ENCODE data around the gene CRCP.

The CRCP gene

DNA sequence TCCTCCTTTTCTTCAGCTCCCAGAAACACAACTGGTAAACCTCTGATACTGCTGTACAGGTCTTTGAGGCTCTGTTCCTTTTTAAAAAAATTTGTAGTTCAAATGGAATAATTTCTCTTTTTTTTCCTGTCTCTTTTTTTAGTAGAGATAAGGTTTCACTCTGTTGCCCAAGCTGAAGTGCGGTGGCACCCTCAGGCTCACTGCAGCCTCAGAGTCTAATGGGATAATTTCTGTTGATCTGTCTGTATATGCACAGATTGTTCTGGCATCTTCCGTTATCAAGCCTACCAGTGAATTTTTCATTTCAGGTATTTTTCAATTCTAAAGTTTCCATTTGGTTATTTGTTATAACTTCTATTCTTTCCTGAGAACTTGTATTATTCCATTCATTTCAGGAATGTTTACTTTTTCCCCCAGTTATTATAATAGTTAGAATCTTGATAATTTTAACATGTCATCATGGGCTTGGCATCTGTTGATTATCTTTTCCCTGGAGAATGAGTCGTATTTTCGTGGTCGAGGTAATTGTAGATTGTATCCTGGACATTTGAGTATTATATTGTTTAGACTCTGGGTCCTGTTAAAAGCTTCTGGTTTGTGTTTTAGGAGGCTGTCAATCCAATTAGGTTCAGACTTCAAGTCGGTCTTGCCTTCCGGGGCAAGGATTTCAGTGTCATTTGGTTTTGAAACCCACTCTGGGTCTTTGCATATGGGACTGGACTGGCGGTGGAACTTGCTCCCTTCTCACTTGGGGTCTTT lies 24.5 kb downstream of the CRCP start:
- no peak overlapping the region for H3K4me3 ChIP-seq (ENCODE audit: low read depth, low read length)
- TF ChIP-seq, protein P1, sequence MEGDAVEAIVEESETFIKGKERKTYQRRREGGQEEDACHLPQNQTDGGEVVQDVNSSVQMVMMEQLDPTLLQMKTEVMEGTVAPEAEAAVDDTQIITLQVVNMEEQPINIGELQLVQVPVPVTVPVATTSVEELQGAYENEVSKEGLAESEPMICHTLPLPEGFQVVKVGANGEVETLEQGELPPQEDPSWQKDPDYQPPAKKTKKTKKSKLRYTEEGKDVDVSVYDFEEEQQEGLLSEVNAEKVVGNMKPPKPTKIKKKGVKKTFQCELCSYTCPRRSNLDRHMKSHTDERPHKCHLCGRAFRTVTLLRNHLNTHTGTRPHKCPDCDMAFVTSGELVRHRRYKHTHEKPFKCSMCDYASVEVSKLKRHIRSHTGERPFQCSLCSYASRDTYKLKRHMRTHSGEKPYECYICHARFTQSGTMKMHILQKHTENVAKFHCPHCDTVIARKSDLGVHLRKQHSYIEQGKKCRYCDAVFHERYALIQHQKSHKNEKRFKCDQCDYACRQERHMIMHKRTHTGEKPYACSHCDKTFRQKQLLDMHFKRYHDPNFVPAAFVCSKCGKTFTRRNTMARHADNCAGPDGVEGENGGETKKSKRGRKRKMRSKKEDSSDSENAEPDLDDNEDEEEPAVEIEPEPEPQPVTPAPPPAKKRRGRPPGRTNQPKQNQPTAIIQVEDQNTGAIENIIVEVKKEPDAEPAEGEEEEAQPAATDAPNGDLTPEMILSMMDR (IDR thresholded peaks at IDR 0.05; ENCODE audit: low read depth, low read length, missing control alignments): no peak
- DNase-seq (ENCODE audit: low read depth): no peak

DNA sequence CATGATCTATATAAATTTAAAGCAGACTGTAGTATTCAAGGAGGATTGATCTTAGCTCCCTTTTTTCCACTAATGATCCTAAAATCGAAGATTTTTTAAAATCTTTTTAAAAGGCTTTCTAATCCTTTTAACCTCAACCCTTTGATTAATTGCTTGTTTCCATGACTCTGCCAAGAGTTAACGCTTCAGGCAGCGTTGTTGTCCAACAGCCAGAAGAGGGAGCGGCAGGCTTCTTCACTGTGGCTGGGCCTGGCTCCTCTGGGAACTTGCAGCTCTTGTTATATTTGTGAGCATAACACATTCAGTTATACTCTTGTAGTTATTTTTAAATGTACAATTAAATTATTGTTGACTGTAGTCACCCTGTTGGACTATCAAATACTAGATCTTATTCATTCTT lies 26.3 kb downstream of the CRCP start:
- no peak for DNase-seq (ENCODE audit: low read depth)
- no peak overlapping the region for H3K4me3 ChIP-seq (ENCODE audit: low read depth, low read length)
- TF ChIP-seq, protein P1 (IDR thresholded peaks at IDR 0.05; ENCODE audit: low read depth, low read length, missing control alignments): no peak

DNA sequence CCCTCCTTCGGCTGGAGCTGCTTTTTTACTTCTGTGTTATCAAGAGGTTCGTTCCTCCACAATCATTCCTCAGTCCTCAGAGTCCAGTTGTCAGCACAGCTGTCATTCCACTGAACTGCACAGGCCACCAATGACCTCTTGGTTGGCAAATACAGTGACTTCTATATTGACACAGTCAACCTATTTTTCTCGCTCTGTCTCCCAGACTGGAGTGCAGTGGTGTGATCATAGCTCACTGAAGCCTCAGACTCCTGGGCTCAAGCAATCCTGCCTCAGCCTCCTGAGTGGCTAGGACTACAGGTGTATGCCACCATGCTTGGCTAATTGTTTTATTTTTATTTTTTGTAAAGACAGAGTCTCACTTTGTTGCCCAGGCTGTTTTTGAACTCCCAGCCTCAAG lies 27.7 kb downstream of the CRCP start:
- TF ChIP-seq, protein P1 (IDR thresholded peaks at IDR 0.05; ENCODE audit: low read depth, low read length, missing control alignments): no peak
- DNase-seq (ENCODE audit: low read depth): no peak
- H3K4me3 ChIP-seq (ENCODE audit: low read depth, low read length): no peak overlapping the region

DNA sequence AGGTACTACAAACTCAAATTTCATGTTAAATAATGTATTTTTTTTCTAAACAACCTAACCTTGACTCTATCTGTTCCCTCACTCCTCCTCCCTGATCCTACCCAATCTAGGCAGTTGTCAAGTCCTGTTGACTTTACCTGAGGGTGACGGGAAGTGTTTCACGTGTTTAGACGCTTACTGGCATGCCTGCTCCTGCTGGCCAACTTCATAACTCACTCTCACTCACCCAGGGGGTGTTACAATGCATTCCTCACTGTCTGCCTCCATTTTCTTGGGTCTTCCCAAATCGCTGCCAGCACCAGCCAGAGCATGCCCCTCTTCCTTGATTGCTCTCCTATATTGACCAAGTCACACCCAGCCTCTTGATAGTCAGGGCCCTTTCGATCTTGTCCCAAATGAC lies 28.3 kb downstream of the CRCP start:
- DNase-seq (ENCODE audit: low read depth): no peak
- H3K4me3 ChIP-seq (ENCODE audit: low read depth, low read length): no peak overlapping the region
- TF ChIP-seq, protein P1 (IDR thresholded peaks at IDR 0.05; ENCODE audit: low read depth, low read length, missing control alignments): no peak

DNA sequence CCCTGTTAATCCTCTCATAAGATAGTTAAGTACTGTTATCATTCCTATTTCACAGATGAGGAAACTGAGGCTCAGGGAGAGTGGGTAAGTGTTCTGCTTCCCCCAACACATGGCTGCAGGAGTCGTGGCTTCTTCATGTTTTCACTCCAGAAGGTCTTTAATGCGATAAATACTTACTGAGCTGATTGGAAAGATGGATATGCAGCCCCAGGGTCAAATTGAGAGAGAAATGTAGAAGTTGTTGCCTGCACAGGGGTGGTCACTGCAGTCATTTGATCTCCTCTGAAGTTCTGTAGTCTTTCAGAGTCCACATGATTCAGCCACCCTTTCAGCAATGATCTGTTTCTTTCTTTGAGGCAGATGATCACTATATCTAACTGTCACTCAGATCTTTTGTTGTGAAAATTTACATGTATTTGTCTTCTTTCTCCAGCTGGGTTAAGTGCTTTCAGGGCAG lies 29.3 kb downstream of the CRCP start:
- DNase-seq (ENCODE audit: low read depth): no peak
- TF ChIP-seq, protein P1 (IDR thresholded peaks at IDR 0.05; ENCODE audit: low read depth, low read length, missing control alignments): no peak

DNA sequence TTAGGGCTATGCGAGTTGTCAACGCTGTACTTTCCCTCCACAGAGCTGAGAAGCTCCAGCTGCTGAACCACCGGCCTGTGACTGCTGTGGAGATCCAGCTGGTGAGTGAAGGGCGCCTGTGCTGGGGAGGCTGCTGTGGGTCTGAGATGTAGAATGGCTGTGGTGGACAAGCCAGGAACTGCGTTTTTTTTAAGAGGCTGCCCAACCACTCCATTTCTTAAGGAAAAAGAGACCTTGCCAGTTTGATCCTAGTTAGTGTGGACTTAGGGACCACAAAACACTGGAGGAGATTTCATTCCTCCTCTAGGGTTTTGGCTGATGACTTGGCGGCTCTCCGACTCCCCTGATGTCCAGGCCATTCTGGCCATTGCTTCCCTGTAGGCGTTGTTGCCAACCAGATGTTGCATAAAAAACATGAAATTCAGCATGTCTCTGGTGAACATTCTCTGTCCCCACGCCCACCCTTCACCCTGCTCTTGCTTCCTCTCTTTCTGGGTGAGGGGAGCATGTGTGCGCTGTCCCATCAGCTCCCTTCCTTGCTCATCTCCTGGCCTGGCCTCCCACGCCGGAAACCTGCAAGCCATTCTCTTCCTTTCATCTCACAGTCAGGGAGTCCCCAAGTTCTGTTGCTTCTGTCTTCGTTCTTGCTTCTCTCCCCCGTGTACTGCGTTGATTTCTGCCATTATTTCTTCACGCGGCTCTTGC lies 30.9 kb downstream of the CRCP start:
- TF ChIP-seq, protein P1 (IDR thresholded peaks at IDR 0.05; ENCODE audit: low read depth, low read length, missing control alignments): no peak
- H3K4me3 ChIP-seq (ENCODE audit: low read depth, low read length): no peak overlapping the region
- no peak for DNase-seq (ENCODE audit: low read depth)

More for the DNA sequence above, 29.3 kb downstream of the CRCP start:
- no peak overlapping the region for H3K4me3 ChIP-seq (ENCODE audit: low read depth, low read length)

Data from GM12864 (cell line).